Left colon (tissue), 2 donors: ENCODE results near the gene NFRKB. TPM values are rescaled to one million over a fixed set of nuclear protein-coding genes. Genes with fewer than 3 reads are reported as not detected.

Experiments
- ATAC-seq: fragments of 200-7000 bp; cut with Tn5 transposase; one replicate; pipeline ENCODE4 v1.9.1; 2020; ENCODE audit warnings: mild to moderate bottlenecking, moderate library complexity
- DNase-seq, 2 donors: peaks; one replicate each; pipeline ENCODE4 v3.0.0-alpha.2; 2020
- intact Hi-C, 2 donors: fragments of 100-400 bp; cut with DNase I in 1 of 2; cut with micrococcal nuclease in 1 of 2; formaldehyde crosslinking; loops; one replicate each; pipeline versions ENCODE4 v1.11.2 to v1.14.0; 2022; cut with DNase I, micrococcal nuclease
- long read RNA-seq: library from polyadenylated mRNA; unstranded; transcript quantifications from one replicate; pipeline ENCODE4 v2.0.0, GENCODE V29; 2021
- total RNA-seq, 2 donors: library from RNA; stranded (reverse); fragmentation: NEBNext Ultra II Directional; extraction: Animal tissue kit (Norgen Biotek cat#: 25700); gene quantifications; one replicate each; pipeline ENCODE4 v1.2.1, GENCODE V29; 2021
- donor health status: DM: no; HTN: no; CAD: no.
- donor health status: DM: yes; HTN: yes; CAD: no.

Gene NFRKB
- 10 to 100 TPM; 19.0 to 19.7 TPM for total RNA-seq
- long read RNA-seq, partial matches to known transcripts: 9 of 16 reads
- long read RNA-seq, other reads (novel, unspliced or antisense): 7 of 16 reads

- peak; percentile 98 for ATAC-seq
- DNase-seq: peak; percentile 77 to 93
- intact Hi-C loops: no loop called here
Observed at GRCh38 chr11:129895126-129896041, at the start of gene NFRKB. TSS of gene NFRKB (minus strand) at chr11:129895578. CDS start at chr11:129892849, 2,729 bp downstream.

GRCh38 chr11:129944696-129945095 lies 49.3 kb upstream of the NFRKB start:
- intact Hi-C loops: no loop called here
- DNase-seq: no peak
- no peak for ATAC-seq

- intact Hi-C loops: no loop called here
- ATAC-seq: peak; percentile 87
- no peak for DNase-seq
Observed at GRCh38 chr11:129943036-129943435, 47.7 kb upstream of the NFRKB start.

- no peak for ATAC-seq
- no peak for DNase-seq
- intact Hi-C loops: no loop called here
Observed at GRCh38 chr11:129939510-129939909, 44.1 kb upstream of the NFRKB start.

GRCh38 chr11:129938764-129939163 lies 43.4 kb upstream of the NFRKB start:
- DNase-seq (no peak), ATAC-seq (no peak)
- intact Hi-C loops: no loop called here

- intact Hi-C loops: no loop called here
- DNase-seq (no peak), ATAC-seq (no peak)
Observed at GRCh38 chr11:129937592-129938238, 42.3 kb upstream of the NFRKB start.

- intact Hi-C loops: no loop called here
- no peak for ATAC-seq
- no peak for DNase-seq
Observed at GRCh38 chr11:129935723-129936122, 40.3 kb upstream of the NFRKB start.

- ATAC-seq: no peak
- no peak for DNase-seq
- intact Hi-C loops: no loop called here
Observed at GRCh38 chr11:129933891-129934290, 38.5 kb upstream of the NFRKB start.

- intact Hi-C loops: no loop called here
- ATAC-seq (no peak), DNase-seq (no peak)
Observed at GRCh38 chr11:129933262-129933661, 37.9 kb upstream of the NFRKB start.

- intact Hi-C loops: no loop called here
- ATAC-seq (no peak), DNase-seq (no peak)
Observed at GRCh38 chr11:129932381-129933067, 37.1 kb upstream of the NFRKB start.

- ATAC-seq (no peak), DNase-seq (no peak)
- intact Hi-C loops: no loop called here
Observed at GRCh38 chr11:129930743-129931142, 35.4 kb upstream of the NFRKB start.

GRCh38 chr11:129930296-129930695 lies 34.9 kb upstream of the NFRKB start:
- ATAC-seq: no peak
- DNase-seq: no peak
- intact Hi-C loops: no loop called here

- intact Hi-C loops: loop anchor here in 1 of 2 donors (10.0 kb wide), 1 partner anchor 205 kb away; no protein-coding TSS in a partner anchor
- DNase-seq (no peak), ATAC-seq (no peak)
Observed at GRCh38 chr11:129929721-129930120, 34.3 kb upstream of the NFRKB start.

- DNase-seq: no peak
- intact Hi-C loops: loop anchor here in 1 of 2 donors (10.0 kb wide), 1 partner anchor 206 kb away; no protein-coding TSS in a partner anchor
- ATAC-seq: no peak
Observed at GRCh38 chr11:129928923-129929692, 33.7 kb upstream of the NFRKB start.

- no peak for DNase-seq
- intact Hi-C loops: loop anchor here (2.0 to 10.0 kb wide), 2 partner anchors 210 to 212 kb away; no protein-coding TSS in a partner anchor
Observed at GRCh38 chr11:129922674-129923073, 27.3 kb upstream of the NFRKB start.

GRCh38 chr11:129918361-129918760 lies 23.0 kb upstream of the NFRKB start:
- intact Hi-C loops: no loop called here
- ATAC-seq: no peak
- no peak for DNase-seq

More at GRCh38 chr11:129922674-129923073, 27.3 kb upstream of the NFRKB start:
- no peak for ATAC-seq

GRCh38 chr11:129917231-129917630 lies 21.9 kb upstream of the NFRKB start:
- intact Hi-C loops: no loop called here
- no peak for DNase-seq
- no peak for ATAC-seq

GRCh38 chr11:129911298-129911697 lies 15.9 kb upstream of the NFRKB start:
- no peak for ATAC-seq
- DNase-seq: no peak
- intact Hi-C loops: no loop called here
